Spinal cord (tissue), 10 donors: ENCODE data around the gene SLC39A8. TPM values are rescaled to one million over a fixed set of nuclear protein-coding genes. Genes with fewer than 3 reads are reported as not detected.

Experiments used
- DNase-seq, 6 donors: peaks; one replicate each; pipeline versions ENCODE4 v3.0.0 to v3.0.0-alpha.2; 2013 to 2015; ENCODE audit warnings: low spot score in 6 of 6, low read depth in 4 of 6
- H3K27ac ChIP-seq: one replicate; pipeline ENCODE4 v1.5.1; 2013; ENCODE audit warnings: low read depth, low read length, control low read depth
- H3K27me3 ChIP-seq: one replicate; pipeline ENCODE4 v1.6.1; 2013; ENCODE audit warnings: low read length; ENCODE audit not compliant: control insufficient read depth, insufficient read depth
- H3K36me3 ChIP-seq: one replicate; pipeline ENCODE4 v1.6.1; 2013; ENCODE audit warnings: low read length; ENCODE audit not compliant: control insufficient read depth, insufficient read depth
- H3K4me1 ChIP-seq: one replicate; pipeline ENCODE4 v1.6.1; 2013; ENCODE audit warnings: low read length; ENCODE audit not compliant: control insufficient read depth, insufficient read depth
- H3K4me3 ChIP-seq: one replicate; pipeline ENCODE4 v1.5.1; 2013; ENCODE audit warnings: low read depth, low read length, control low read depth
- H3K9me3 ChIP-seq: one replicate; pipeline ENCODE4 v1.6.1; 2013; ENCODE audit warnings: low read length; ENCODE audit not compliant: control insufficient read depth, insufficient read depth
- WGBS: methylation state at CpG from one replicate; pipeline ENCODE4 v1.1.5; 2013; ENCODE audit warnings: missing lambda C conversion rate; ENCODE audit not compliant: insufficient coverage; 5-methylcytosine and 5-hydroxymethylcytosine counted together
- polyA plus RNA-seq, 2 donors: library from polyadenylated mRNA; unstranded; fragments of 120-200 nt; gene quantifications; one replicate each; pipeline ENCODE4 v1.2.1, GENCODE V29; 2013; ENCODE audit not compliant: insufficient read length in 2 of 2
- total RNA-seq, 2 donors: library from RNA; depleted of rRNA in 1 of 2; stranded (reverse); fragments of 120-200 nt in 1 of 2; fragments of >200 nt in 1 of 2; gene quantifications; one replicate each; pipeline versions ENCODE4 v1.2.3 to v1.2.4, GENCODE V29; 2013 to 2014
- donor health status: healthy.

The SLC39A8 gene
- total and polyA plus RNA-seq, 4 donors, result 9.2 to 21.2 (median 14.3) TPM

DNA sequence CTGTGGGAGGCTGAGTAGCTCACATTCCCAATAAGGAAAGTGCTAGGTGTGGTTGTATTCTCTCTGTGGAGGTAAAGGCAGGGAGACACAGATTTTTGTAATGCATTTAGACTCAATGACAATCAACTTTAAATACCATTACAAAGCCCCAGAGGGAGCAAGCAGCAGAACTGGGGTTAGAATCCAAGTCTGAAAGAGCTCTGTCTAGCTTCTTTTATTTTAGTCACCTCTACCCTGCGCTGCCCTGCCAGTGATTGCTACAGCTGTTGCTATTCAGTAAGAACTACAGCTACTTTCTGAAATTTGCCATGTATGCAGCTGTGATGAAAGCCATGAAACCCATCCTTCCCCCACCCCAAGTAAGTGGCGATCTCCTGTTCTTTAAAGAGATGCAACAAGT lies 22.5 kb downstream of the SLC39A8 start:
- Histone ChIP-seq H3K4me1 (no peaks in the 10 kb centered on the region), H3K36me3 (no peaks in the 10 kb centered on the region), H3K27ac (no peak overlapping the region), H3K4me3 (no peak overlapping the region), H3K9me3 (no peaks in the 10 kb centered on the region), H3K27me3 (no peaks in the 10 kb centered on the region)
- WGBS, result 73% methylated on average over 1 of the region's 2 CpGs
- DNase-seq, result no peak

DNA sequence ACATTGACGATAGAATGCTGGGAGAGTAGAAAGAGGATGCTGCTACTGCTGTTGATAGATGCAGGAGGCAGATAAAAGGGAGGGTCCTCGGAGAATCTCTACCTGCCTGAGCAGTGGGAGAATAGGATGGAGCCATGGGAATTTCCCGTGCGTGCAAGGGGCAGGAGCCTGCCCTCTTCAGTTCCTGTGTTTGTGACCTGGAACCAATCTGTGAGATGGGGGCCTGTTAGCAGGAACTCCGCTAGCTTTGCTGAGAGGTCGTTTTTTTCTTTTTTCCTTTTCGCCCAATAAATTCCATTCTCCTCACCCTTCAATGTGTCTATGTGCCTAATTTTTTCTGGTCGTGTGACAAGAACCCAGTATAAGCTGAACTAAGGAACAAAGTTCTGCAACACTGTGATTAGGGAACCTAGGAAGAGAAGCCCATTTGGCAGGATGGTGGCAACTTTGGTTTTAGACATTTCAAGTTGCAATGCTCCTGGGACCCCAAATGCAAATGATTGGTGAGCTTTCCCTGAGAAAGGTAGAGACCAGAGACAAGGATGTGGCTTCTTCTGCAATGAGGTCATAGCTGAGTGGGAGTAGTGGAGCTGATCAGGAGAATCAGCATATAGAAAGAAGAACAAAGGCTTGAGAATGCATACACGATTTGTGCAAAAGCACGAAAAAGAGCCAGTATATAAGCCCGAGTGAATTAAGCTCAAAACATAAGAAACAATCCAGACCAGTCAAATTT lies 23.9 kb downstream of the SLC39A8 start:
- no peaks in the 10 kb centered on the region for H3K4me1 ChIP-seq
- no peaks in the 10 kb centered on the region for H3K36me3 ChIP-seq
- H3K27ac ChIP-seq, result no peak overlapping the region
- no peaks in the 10 kb centered on the region for H3K27me3 ChIP-seq
- WGBS, result 95% methylated on average over 4 of the region's 11 CpGs
- H3K9me3 ChIP-seq, result no peaks in the 10 kb centered on the region
- DNase-seq, result no peak
- H3K4me3 ChIP-seq, result no peak overlapping the region

DNA sequence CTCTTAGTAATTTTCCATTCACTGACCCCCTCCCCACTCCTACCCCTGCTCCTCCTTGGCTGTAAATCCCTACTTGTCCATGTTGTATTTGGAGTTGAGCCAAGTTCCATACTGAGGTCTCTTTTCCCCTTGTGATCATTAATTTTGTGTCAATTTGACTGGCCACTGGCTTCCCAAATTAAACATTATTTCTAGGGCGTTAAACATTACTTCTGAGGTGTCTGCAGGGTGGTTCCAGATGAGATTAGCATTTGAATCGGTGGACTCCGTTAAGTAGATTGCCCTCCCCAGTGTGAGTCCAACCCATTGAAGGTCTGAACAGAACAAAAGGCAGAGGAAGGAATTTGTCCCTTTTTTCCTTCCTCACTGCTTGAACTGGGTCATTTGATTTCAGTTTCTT lies 25.7 kb downstream of the SLC39A8 start:
- H3K27me3 ChIP-seq, result no peaks in the 10 kb centered on the region
- 6% methylated on average over 2 of the region's 3 CpGs for WGBS
- no peaks in the 10 kb centered on the region for H3K9me3 ChIP-seq
- no peaks in the 10 kb centered on the region for H3K36me3 ChIP-seq
- H3K4me1 ChIP-seq, result no peaks in the 10 kb centered on the region
- H3K4me3 ChIP-seq, result no peak overlapping the region
- DNase-seq, result peak in 1 of 6 donors; percentile 3
- H3K27ac ChIP-seq, result peak overlapping the region; percentile 6

DNA sequence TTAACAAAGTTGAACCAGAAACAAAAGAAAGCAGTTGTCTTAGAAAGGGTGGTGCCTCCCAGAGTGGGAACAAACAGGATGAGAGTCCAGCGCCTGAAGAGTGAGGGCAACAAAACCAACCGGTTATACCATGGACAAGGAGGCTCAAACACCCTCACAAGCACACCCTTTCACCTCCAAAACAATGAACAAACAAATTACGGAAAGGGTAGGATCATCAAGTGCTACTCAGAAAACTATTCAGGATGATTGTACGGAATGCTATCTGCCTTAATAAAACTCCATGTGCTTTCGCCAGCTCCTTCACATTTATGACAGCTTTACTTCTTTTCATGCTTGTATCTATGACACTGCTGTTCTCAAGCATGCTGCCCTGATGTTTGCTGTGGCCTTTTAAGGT lies 26.8 kb downstream of the SLC39A8 start:
- Histone ChIP-seq H3K27me3 (no peaks in the 10 kb centered on the region), H3K36me3 (no peaks in the 10 kb centered on the region), H3K4me1 (no peaks in the 10 kb centered on the region), H3K27ac (no peak overlapping the region), H3K9me3 (no peaks in the 10 kb centered on the region), H3K4me3 (no peak overlapping the region)
- DNase-seq, result no peak
- WGBS, result 77% methylated on average over 5 of the region's 5 CpGs

DNA sequence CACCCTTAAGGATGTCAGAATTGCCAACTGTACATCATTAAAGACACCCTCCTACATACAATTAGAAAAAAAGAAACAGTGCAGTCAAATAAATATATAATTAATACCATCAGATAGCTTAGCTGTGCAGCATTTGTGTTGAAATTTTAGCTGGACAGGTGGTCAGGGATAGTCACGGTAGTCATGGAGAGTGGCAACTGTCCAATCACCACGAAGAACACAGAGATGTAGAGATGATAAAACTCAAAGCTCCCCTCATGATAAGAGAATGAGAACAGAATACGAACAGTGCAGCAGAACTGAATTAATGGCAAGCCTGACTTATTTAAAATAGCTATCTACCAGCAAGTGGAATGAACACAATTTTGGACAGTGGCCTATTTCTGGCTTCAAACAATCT lies 27.2 kb downstream of the SLC39A8 start:
- Histone ChIP-seq H3K27ac (no peak overlapping the region), H3K9me3 (no peaks in the 10 kb centered on the region), H3K4me3 (no peak overlapping the region), H3K27me3 (no peaks in the 10 kb centered on the region), H3K36me3 (no peaks in the 10 kb centered on the region), H3K4me1 (no peaks in the 10 kb centered on the region)
- 100% methylated on average over 1 of the region's 3 CpGs for WGBS
- no peak for DNase-seq

DNA sequence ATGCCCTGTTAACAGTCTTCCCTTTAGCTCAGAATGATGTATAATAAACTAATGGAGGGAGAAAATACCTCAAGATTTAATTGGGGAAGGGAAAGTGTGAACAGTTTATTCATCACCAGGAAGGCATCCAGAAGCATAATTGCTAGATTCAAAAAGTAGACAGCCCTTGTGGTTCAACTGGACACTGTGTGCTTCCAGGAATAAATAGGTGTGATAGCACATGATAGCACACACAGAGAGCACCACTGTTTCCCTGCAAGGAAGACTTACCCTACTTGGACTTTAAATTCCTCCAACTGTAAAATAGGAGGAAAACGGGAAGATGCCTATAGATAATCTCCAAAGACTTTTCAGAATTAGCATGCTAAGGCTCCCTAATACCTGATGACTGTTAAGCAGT lies 27.8 kb downstream of the SLC39A8 start:
- WGBS, result no CpG with 5 or more reads among the region's 1 CpG
- Histone ChIP-seq H3K27ac (no peak overlapping the region), H3K4me1 (no peaks in the 10 kb centered on the region), H3K27me3 (no peaks in the 10 kb centered on the region), H3K36me3 (no peaks in the 10 kb centered on the region), H3K9me3 (no peaks in the 10 kb centered on the region), H3K4me3 (no peak overlapping the region)
- no peak for DNase-seq

DNA sequence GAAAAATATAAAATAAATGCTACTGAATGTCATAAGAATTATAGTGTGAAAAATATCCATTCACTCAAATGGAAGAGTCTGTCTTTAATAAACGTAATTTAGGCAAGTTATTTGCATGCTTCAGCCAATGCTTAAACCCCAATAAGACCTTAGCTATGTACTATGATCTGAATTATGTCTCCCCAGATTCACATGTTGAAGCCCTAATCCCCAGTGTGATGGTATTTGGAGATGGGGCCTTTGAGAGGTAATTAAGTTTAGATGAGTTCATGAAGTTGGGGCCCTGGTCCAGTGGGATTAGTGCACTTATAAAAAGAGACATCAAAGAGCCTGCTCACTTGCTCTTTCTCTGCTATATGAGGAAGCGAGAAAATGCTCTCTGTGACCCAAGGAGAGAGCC lies 28.7 kb downstream of the SLC39A8 start:
- Histone ChIP-seq H3K9me3 (no peaks in the 10 kb centered on the region), H3K4me3 (no peak overlapping the region), H3K36me3 (no peaks in the 10 kb centered on the region), H3K4me1 (no peaks in the 10 kb centered on the region), H3K27ac (no peak overlapping the region), H3K27me3 (no peaks in the 10 kb centered on the region)
- DNase-seq, result no peak
- WGBS, result 100% methylated on average over 1 of the region's 2 CpGs

DNA sequence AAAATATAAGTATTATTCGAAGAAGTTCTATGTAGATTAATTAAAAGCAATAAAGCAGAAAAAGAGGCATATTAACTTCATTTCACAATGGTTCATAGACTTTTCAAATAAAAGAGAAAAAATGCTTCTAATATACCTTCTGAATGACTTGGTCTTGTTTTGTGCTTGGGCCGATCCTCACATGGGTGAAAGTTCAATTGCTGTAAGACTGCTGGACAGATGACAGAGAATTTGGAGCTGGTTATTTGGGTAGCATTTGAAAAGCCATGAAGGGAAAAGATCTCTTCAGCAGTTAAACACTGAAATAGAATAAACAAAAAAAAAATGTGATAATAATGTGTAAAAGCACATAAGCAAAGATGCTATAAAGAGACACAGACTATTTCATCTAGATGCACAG lies 29.8 kb downstream of the SLC39A8 start:
- H3K27me3 ChIP-seq, result no peaks in the 10 kb centered on the region
- no peak overlapping the region for H3K27ac ChIP-seq
- no peaks in the 10 kb centered on the region for H3K36me3 ChIP-seq
- no peak overlapping the region for H3K4me3 ChIP-seq
- no peak for DNase-seq
- no peaks in the 10 kb centered on the region for H3K4me1 ChIP-seq
- no CpG with 5 or more reads among the region's 2 CpGs for WGBS
- H3K9me3 ChIP-seq, result no peaks in the 10 kb centered on the region

DNA sequence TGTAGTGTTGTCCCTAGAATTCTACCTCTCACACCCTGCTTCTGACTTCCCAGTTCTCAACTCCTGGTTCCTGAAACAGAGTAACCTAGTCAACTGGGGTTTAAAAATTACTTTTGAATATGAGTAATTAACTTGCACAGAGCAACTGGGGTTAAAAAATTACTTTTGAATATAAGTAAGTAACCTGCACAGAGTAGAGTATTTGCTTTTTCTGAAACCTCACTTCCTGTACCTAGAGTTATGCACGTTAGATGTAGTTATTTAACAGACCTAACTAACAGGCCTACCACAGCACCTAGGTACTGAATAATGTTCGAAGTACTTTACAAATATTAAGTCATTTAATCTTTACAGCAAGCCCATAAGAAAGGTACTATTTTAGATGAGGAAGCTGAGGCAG lies 32.9 kb downstream of the SLC39A8 start:
- H3K4me1 ChIP-seq, result no peaks in the 10 kb centered on the region
- H3K4me3 ChIP-seq, result no peak overlapping the region
- no peaks in the 10 kb centered on the region for H3K27me3 ChIP-seq
- H3K9me3 ChIP-seq, result no peaks in the 10 kb centered on the region
- DNase-seq, result no peak
- no CpG with 5 or more reads among the region's 2 CpGs for WGBS
- H3K27ac ChIP-seq, result no peak overlapping the region
- H3K36me3 ChIP-seq, result no peaks in the 10 kb centered on the region

DNA sequence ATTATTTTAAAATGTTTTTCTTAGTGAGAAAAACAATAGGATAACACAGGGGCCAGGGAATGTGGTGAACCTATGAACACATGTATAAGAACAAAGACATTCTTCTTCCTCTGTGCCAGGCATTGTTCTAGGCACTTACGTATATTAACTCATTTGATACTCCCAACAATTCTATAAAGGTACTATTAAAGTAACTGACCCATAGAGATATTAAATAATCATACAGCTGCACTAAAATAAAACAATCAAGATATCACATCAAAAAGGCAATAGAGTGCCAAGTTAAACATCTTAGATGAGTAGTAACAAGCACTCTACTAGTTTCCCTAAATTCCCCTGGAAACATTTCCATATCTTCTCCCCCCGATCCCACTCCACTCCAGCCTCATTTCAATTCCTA lies 33.4 kb downstream of the SLC39A8 start:
- no peaks in the 10 kb centered on the region for H3K27me3 ChIP-seq
- no peak for DNase-seq
- no peaks in the 10 kb centered on the region for H3K36me3 ChIP-seq
- H3K4me3 ChIP-seq, result no peak overlapping the region
- no peaks in the 10 kb centered on the region for H3K4me1 ChIP-seq
- no CpG with 5 or more reads among the region's 2 CpGs for WGBS
- no peak overlapping the region for H3K27ac ChIP-seq
- H3K9me3 ChIP-seq, result no peaks in the 10 kb centered on the region
